HEK293T (cell line): ENCODE results near the gene LRRC70.

ENCODE experiments used
- CTCF ChIA-PET: fragments of 350-600 bp; formaldehyde crosslinking; extraction: SDS; loops from one replicate; lab custom pipeline; 2021; ENCODE audit warnings: antibody characterized with exemption, inconsistent platforms; lab: Yijun Ruan, JAX
- POLR2A ChIA-PET: fragments of 350-600 bp; formaldehyde crosslinking; extraction: SDS; loops from one replicate; lab custom pipeline; 2020; ENCODE audit warnings: antibody characterized with exemption, inconsistent platforms; lab: Yijun Ruan, JAX
- DNase-seq: peaks from one replicate; pipeline ENCODE4 v3.0.0; 2012; ENCODE audit warnings: mixed read lengths; ENCODE audit errors: extremely low spot score
- ARNT ChIP-seq: fragments of 450-650 bp; IDR thresholded peaks from 2 replicates; pipeline ENCODE4 v1.6.1; 2017; ENCODE audit warnings: mild to moderate bottlenecking
- BHLHE40 ChIP-seq: fragments of 450-650 bp; IDR thresholded peaks from 2 replicates; pipeline ENCODE4 v1.6.1; 2016; ENCODE audit warnings: mild to moderate bottlenecking, moderate library complexity, borderline replicate concordance
- CTBP1 ChIP-seq: fragments of 450-650 bp; IDR thresholded peaks from 2 replicates; pipeline ENCODE4 v1.6.1; 2016; ENCODE audit warnings: borderline replicate concordance
- ELF4 ChIP-seq: fragments of 450-650 bp; IDR thresholded peaks from 2 replicates; pipeline ENCODE4 v1.6.1; 2017; ENCODE audit warnings: antibody characterized with exemption
- FOXA1 ChIP-seq: fragments of 450-650 bp; IDR thresholded peaks from 2 replicates; pipeline ENCODE4 v1.6.1; 2016; ENCODE audit warnings: mild to moderate bottlenecking
- FOXK2 ChIP-seq: fragments of 450-650 bp; IDR thresholded peaks from 2 replicates; pipeline ENCODE4 v1.6.1; 2016; ENCODE audit warnings: mild to moderate bottlenecking
- FOXM1 ChIP-seq: fragments of 450-650 bp; IDR thresholded peaks from 2 replicates; pipeline ENCODE4 v1.6.1; 2017; ENCODE audit warnings: mild to moderate bottlenecking, borderline replicate concordance
- HDGF ChIP-seq: fragments of 450-650 bp; IDR thresholded peaks from 2 replicates; pipeline ENCODE4 v1.6.1; 2017; ENCODE audit warnings: antibody characterized with exemption, borderline replicate concordance
- L3MBTL2 ChIP-seq: fragments of 450-650 bp; conservative IDR thresholded peaks from 2 replicates; pipeline ENCODE4 v1.6.1; 2016; ENCODE audit warnings: mild to moderate bottlenecking
- LEF1 ChIP-seq: fragments of 450-650 bp; IDR thresholded peaks from 2 replicates; pipeline ENCODE4 v1.6.1; 2017; ENCODE audit warnings: mild to moderate bottlenecking, borderline replicate concordance
- NFRKB ChIP-seq: fragments of 450-650 bp; IDR thresholded peaks from 2 replicates; pipeline ENCODE4 v1.6.1; 2016; ENCODE audit warnings: mild to moderate bottlenecking, moderate library complexity
- SP1 ChIP-seq: fragments of 450-650 bp; IDR thresholded peaks from 2 replicates; pipeline ENCODE4 v1.6.1; 2017
- SUZ12 ChIP-seq: fragments of 450-650 bp; IDR thresholded peaks from 2 replicates; pipeline ENCODE4 v1.6.1; 2016; ENCODE audit warnings: mild to moderate bottlenecking
- TARDBP ChIP-seq: fragments of 450-650 bp; IDR thresholded peaks from 2 replicates; pipeline ENCODE4 v1.6.1; 2016
- ZNF384 ChIP-seq: fragments of 450-650 bp; IDR thresholded peaks from 2 replicates; pipeline ENCODE4 v1.6.1; 2016
- TF ChIP-seq, protein P1 (sequence below): fragments of 450-650 bp; IDR thresholded peaks from 2 replicates; pipeline ENCODE4 v1.6.1; 2016

Gene LRRC70

GRCh38 chr5:62589504-62589903 lies 10.9 kb downstream of the LRRC70 start:
- CTCF ChIA-PET, result interaction anchor here (0.6 kb wide), 1 partner anchor 25 kb away, joined by 3 read pairs; no protein-coding TSS in a partner anchor

GRCh38 chr5:62590387-62590786 lies 11.8 kb downstream of the LRRC70 start:
- CTCF ChIA-PET, result no interaction called here

More at GRCh38 chr5:62589504-62589903, 10.9 kb downstream of the LRRC70 start:
- POLR2A ChIA-PET, result no interaction called here
- DNase-seq, result no peak
- TF ChIP-seq NFRKB, result no peak
- TF ChIP-seq FOXA1, result no peak
- TF ChIP-seq SP1, result no peak
- TF ChIP-seq CTBP1, result no peak
- TF ChIP-seq HDGF, result no peak
- no peak for TF ChIP-seq SUZ12
- TF ChIP-seq, protein P1, sequence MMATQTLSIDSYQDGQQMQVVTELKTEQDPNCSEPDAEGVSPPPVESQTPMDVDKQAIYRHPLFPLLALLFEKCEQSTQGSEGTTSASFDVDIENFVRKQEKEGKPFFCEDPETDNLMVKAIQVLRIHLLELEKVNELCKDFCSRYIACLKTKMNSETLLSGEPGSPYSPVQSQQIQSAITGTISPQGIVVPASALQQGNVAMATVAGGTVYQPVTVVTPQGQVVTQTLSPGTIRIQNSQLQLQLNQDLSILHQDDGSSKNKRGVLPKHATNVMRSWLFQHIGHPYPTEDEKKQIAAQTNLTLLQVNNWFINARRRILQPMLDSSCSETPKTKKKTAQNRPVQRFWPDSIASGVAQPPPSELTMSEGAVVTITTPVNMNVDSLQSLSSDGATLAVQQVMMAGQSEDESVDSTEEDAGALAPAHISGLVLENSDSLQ, result no peak
- TF ChIP-seq TARDBP, result no peak
- TF ChIP-seq FOXM1, result no peak
- TF ChIP-seq BHLHE40, result no peak
- TF ChIP-seq ARNT, result no peak
- TF ChIP-seq LEF1, result no peak
- no peak for TF ChIP-seq ZNF384
- TF ChIP-seq L3MBTL2, result no peak
- TF ChIP-seq FOXK2, result no peak

GRCh38 chr5:62592558-62592957 lies 13.9 kb downstream of the LRRC70 start:
- DNase-seq, result no peak
- CTCF ChIA-PET, result no interaction called here
- POLR2A ChIA-PET, result no interaction called here
- TF ChIP-seq NFRKB, result no peak
- TF ChIP-seq LEF1, result no peak
- TF ChIP-seq SP1, result no peak
- no peak for TF ChIP-seq L3MBTL2
- TF ChIP-seq CTBP1, result no peak
- TF ChIP-seq FOXM1, result no peak
- TF ChIP-seq FOXA1, result no peak
- no peak for TF ChIP-seq TARDBP
- TF ChIP-seq FOXK2, result no peak
- TF ChIP-seq BHLHE40, result no peak
- no peak for TF ChIP-seq ZNF384

More at GRCh38 chr5:62590387-62590786, 11.8 kb downstream of the LRRC70 start:
- TF ChIP-seq CTBP1 (no peak), ZNF384 (no peak), L3MBTL2 (no peak), ELF4 (no peak), FOXK2 (no peak), FOXA1 (no peak), SUZ12 (no peak), LEF1 (no peak), BHLHE40 (no peak), ARNT (no peak), FOXM1 (no peak), SP1 (no peak), HDGF (no peak), TARDBP (no peak), NFRKB (no peak)
- TF ChIP-seq, protein P1, result no peak
- POLR2A ChIA-PET, result no interaction called here
- no peak for DNase-seq

DNA sequence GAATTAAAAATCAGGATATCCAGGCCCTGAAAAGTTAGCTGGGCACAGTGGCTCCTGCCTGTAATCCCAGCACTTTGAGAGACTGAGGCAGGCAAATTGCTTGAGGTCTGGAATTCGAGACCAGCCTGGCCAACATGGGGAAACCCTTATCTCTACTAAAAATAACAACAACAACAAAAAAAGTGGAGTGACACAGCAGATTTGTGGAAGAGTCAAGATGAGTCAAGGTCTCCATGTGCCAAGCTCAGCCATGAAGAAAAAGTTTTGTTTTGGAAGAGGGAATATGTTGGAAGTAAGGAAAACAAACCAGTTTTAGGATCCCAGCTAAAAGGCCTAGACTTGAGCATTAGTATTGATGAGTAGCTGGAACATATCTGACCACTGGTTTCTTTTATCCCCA lies 14.7 kb downstream of the LRRC70 start:
- TF ChIP-seq ELF4, result no peak
- no peak for TF ChIP-seq SUZ12
- TF ChIP-seq BHLHE40, result no peak
- TF ChIP-seq L3MBTL2, result no peak
- no peak for TF ChIP-seq NFRKB
- TF ChIP-seq SP1, result no peak
- TF ChIP-seq ARNT, result no peak
- no peak for TF ChIP-seq LEF1
- TF ChIP-seq FOXM1, result no peak
- no peak for TF ChIP-seq TARDBP
- no peak for TF ChIP-seq ZNF384
- TF ChIP-seq FOXK2, result no peak
- TF ChIP-seq CTBP1, result no peak
- no peak for TF ChIP-seq HDGF
- TF ChIP-seq, protein P1, result no peak
- TF ChIP-seq FOXA1, result no peak
- ChIA-PET POLR2A (no interaction called here), CTCF (no interaction called here)
- DNase-seq, result no peak

- ChIA-PET POLR2A (no interaction called here), CTCF (no interaction called here)
- TF ChIP-seq, protein P1, result no peak
- TF ChIP-seq LEF1, result no peak
- TF ChIP-seq ELF4, result no peak
- no peak for TF ChIP-seq NFRKB
- no peak for DNase-seq
These were observed 15.9 kb downstream of the LRRC70 start for GRCh38 chr5:62594364-62594984.
